ENCODE results near the gene CDK16. TPM values are rescaled to one million over a fixed set of nuclear protein-coding genes. Genes with fewer than 3 reads are reported as not detected.

Gene CDK16
- total and polyA plus RNA-seq, 9 of the 15 experiments (the other 6 are each of a cell fraction or from before 2014, with no cell fraction given) = 3.9 to 104 (median 57.5) TPM

- TF ChIP-seq MYC (IDR thresholded peaks at IDR 0.05; ENCODE audit: low read depth, low read length) = peak; percentile 30; the same call in 1 of the 2 replicates
- TF ChIP-seq MYC (CRISPR knock-in tag; IDR thresholded peaks at IDR 0.05; ENCODE audit: borderline replicate concordance, low read depth) = 0 out of 2 replicates have a peak, but pooled peaks have one; percentile 69
- no peak for TF ChIP-seq ZNF436 (CRISPR knock-in tag; IDR thresholded peaks at IDR 0.05)
- TF ChIP-seq MCM7 (IDR thresholded peaks at IDR 0.05) = no peak
- no peak for TF ChIP-seq SNAPC5 (CRISPR knock-in tag; IDR thresholded peaks at IDR 0.05)
- no peak for TF ChIP-seq CHD1 (IDR thresholded peaks at IDR 0.05; ENCODE audit: low read length)
- no peak for TF ChIP-seq SETDB1 (IDR thresholded peaks at IDR 0.05; ENCODE audit: low read length)
- no peak for TF ChIP-seq MITF (IDR thresholded peaks at IDR 0.05)
- no peak for TF ChIP-seq ZNF511 (CRISPR knock-in tag; IDR thresholded peaks at IDR 0.05)
- TF ChIP-seq MEF2D (tag; conservative IDR thresholded peaks at IDR 0.05; ENCODE audit: low read depth) = no peak
- no peak for TF ChIP-seq HINFP (tag; conservative IDR thresholded peaks at IDR 0.05; ENCODE audit: low read depth)
- no peak for TF ChIP-seq ZNF699 (CRISPR knock-in tag; IDR thresholded peaks at IDR 0.05; ENCODE audit: insufficient replicate concordance)
- no peak for TF ChIP-seq RFX1 (IDR thresholded peaks at IDR 0.05)
- 0 out of 2 replicates have a peak, but pooled peaks have one; percentile 49 for TF ChIP-seq ZBTB49 (CRISPR knock-in tag; IDR thresholded peaks at IDR 0.05; ENCODE audit: borderline replicate concordance)
- TF ChIP-seq HMG20B (CRISPR knock-in tag; IDR thresholded peaks at IDR 0.05) = no peak
- no peak for TF ChIP-seq DACH1 (IDR thresholded peaks at IDR 0.05; ENCODE audit: partially characterized antibody)
- no peak for TF ChIP-seq DDX20 (tag; IDR thresholded peaks at IDR 0.05; ENCODE audit: low read depth)
- no peak for TF ChIP-seq HNRNPLL (IDR thresholded peaks at IDR 0.05; ENCODE audit: low read depth, low read length, poor library complexity, severe bottlenecking)
- 0 out of 2 replicates have a peak, but pooled peaks have one; percentile 47 for TF ChIP-seq NCOA1 (IDR thresholded peaks at IDR 0.05; ENCODE audit: low read depth)
- peak; percentile 67; the same call in 1 of the 2 replicates for TF ChIP-seq MIER1 (IDR thresholded peaks at IDR 0.05; ENCODE audit: low read depth)
- TF ChIP-seq SRSF3 (IDR thresholded peaks at IDR 0.05; ENCODE audit: insufficient read depth, low read length) = no peak
- TF ChIP-seq HCFC1 (IDR thresholded peaks at IDR 0.05; ENCODE audit: low read depth, low read length) = no peak
- peak; percentile 76 for TF ChIP-seq POLR2B (IDR thresholded peaks at IDR 0.05; ENCODE audit: low read depth, partially characterized antibody)
- peak; percentile 60 for TF ChIP-seq RB1 (IDR thresholded peaks at IDR 0.05; ENCODE audit: low read depth)
- no peak for TF ChIP-seq ZBED1 (IDR thresholded peaks at IDR 0.05)
Measured at GRCh38 chrX:47218280-47218919, at the start of gene CDK16 (continued).
